ENCODE data around the gene RLBP1. TPM values are rescaled to one million over a fixed set of nuclear protein-coding genes. Genes with fewer than 3 reads are reported as not detected.

Gene RLBP1
- total and polyA plus RNA-seq, 9 of the 15 experiments (the other 6 are each of a cell fraction or from before 2014, with no cell fraction given) = 0.05 TPM; not detected in 8

DNA sequence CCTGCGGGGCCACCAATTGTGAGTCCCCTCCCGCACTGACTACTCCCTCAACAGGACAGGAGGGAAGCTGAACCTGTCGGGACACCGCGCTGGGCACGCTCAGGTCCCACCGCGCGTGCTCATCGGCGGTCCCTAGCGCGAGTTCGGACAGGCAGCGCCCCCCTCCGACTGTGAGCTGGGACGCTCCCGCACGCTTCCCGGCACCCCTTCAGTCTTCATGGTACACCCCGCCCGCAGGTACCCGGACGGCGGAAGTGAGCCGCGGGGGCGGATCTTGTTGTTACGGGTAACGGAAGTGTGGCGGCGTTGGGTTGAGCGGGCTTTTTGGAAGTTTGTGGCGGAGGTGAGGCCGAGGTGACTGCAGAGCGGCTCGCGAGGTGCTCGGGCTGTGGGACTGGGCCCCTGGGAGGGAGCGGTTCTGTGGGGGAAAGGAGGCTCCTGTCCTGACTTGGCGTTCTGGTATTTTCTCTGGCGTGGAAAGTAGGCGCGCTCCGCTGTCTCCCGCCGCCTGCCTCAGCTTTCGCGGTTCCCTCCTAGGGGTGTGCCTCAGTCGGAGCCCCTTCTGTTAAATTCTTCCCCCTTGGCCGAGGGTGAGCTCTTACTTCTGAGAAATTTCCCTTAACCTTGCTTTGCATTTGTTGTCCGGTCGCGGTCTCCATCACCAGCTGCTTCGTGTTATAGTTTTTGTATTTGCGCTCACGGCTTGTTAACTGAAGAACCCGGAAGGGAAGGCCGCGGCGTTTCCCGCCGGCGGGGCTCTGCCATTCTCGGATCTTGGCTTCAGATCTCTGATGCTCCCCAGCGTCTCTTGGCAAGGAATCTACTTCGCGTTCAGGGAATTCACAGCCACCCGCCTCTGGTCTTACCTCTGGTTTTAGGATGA lies 22.6 kb upstream of the RLBP1 start, which contains the start of gene FANCI (continued):
- TF ChIP-seq, protein P1, sequence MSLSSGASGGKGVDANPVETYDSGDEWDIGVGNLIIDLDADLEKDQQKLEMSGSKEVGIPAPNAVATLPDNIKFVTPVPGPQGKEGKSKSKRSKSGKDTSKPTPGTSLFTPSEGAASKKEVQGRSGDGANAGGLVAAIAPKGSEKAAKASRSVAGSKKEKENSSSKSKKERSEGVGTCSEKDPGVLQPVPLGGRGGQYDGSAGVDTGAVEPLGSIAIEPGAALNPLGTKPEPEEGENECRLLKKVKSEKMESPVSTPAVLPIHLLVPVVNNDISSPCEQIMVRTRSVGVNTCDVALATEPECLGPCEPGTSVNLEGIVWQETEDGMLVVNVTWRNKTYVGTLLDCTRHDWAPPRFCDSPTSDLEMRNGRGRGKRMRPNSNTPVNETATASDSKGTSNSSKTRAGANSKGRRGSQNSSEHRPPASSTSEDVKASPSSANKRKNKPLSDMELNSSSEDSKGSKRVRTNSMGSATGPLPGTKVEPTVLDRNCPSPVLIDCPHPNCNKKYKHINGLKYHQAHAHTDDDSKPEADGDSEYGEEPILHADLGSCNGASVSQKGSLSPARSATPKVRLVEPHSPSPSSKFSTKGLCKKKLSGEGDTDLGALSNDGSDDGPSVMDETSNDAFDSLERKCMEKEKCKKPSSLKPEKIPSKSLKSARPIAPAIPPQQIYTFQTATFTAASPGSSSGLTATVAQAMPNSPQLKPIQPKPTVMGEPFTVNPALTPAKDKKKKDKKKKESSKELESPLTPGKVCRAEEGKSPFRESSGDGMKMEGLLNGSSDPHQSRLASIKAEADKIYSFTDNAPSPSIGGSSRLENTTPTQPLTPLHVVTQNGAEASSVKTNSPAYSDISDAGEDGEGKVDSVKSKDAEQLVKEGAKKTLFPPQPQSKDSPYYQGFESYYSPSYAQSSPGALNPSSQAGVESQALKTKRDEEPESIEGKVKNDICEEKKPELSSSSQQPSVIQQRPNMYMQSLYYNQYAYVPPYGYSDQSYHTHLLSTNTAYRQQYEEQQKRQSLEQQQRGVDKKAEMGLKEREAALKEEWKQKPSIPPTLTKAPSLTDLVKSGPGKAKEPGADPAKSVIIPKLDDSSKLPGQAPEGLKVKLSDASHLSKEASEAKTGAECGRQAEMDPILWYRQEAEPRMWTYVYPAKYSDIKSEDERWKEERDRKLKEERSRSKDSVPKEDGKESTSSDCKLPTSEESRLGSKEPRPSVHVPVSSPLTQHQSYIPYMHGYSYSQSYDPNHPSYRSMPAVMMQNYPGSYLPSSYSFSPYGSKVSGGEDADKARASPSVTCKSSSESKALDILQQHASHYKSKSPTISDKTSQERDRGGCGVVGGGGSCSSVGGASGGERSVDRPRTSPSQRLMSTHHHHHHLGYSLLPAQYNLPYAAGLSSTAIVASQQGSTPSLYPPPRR (CRISPR knock-in tag; IDR thresholded peaks at IDR 0.05; ENCODE audit: borderline replicate concordance) = 0 out of 2 replicates have a peak, but pooled peaks have one; percentile 57
- TF ChIP-seq SMARCE1 (IDR thresholded peaks at IDR 0.05) = no peak
- TF ChIP-seq SMC3 (conservative IDR thresholded peaks at IDR 0.05; ENCODE audit: insufficient read depth, low read depth, low read length) = peak; percentile 64
- TF ChIP-seq, protein P2, sequence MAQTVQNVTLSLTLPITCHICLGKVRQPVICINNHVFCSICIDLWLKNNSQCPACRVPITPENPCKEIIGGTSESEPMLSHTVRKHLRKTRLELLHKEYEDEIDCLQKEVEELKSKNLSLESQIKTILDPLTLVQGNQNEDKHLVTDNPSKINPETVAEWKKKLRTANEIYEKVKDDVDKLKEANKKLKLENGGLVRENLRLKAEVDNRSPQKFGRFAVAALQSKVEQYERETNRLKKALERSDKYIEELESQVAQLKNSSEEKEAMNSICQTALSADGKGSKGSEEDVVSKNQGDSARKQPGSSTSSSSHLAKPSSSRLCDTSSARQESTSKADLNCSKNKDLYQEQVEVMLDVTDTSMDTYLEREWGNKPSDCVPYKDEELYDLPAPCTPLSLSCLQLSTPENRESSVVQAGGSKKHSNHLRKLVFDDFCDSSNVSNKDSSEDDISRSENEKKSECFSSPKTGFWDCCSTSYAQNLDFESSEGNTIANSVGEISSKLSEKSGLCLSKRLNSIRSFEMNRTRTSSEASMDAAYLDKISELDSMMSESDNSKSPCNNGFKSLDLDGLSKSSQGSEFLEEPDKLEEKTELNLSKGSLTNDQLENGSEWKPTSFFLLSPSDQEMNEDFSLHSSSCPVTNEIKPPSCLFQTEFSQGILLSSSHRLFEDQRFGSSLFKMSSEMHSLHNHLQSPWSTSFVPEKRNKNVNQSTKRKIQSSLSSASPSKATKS (CRISPR knock-in tag; IDR thresholded peaks at IDR 0.05) = no peak
- TF ChIP-seq CHD2 (IDR thresholded peaks at IDR 0.05; ENCODE audit: low read depth, low read length) = peak; percentile 46; the same call in 1 of the 2 replicates
- TF ChIP-seq ZNF699 (CRISPR knock-in tag; IDR thresholded peaks at IDR 0.05; ENCODE audit: insufficient replicate concordance) = no peak
- peak in 1 of 2 experiments; percentile 97; a peak in 2 of 4 replicates for TF ChIP-seq NONO (IDR thresholded peaks at IDR 0.05; ENCODE audit: low read depth in 2 of 2, low read length in 1 of 2)
- no peak for TF ChIP-seq TCFL5 (CRISPR knock-in tag; conservative IDR thresholded peaks at IDR 0.05)
- TF ChIP-seq CREB1 (IDR thresholded peaks at IDR 0.05) = peak; percentile 53
- peak; percentile 87 for TF ChIP-seq CREB1 (CRISPR knock-in tag; IDR thresholded peaks at IDR 0.05)
- TF ChIP-seq, protein P3, sequence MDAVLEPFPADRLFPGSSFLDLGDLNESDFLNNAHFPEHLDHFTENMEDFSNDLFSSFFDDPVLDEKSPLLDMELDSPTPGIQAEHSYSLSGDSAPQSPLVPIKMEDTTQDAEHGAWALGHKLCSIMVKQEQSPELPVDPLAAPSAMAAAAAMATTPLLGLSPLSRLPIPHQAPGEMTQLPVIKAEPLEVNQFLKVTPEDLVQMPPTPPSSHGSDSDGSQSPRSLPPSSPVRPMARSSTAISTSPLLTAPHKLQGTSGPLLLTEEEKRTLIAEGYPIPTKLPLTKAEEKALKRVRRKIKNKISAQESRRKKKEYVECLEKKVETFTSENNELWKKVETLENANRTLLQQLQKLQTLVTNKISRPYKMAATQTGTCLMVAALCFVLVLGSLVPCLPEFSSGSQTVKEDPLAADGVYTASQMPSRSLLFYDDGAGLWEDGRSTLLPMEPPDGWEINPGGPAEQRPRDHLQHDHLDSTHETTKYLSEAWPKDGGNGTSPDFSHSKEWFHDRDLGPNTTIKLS (IDR thresholded peaks at IDR 0.05; ENCODE audit: borderline replicate concordance, low read depth) = peak; percentile 17; the same call in 1 of the 2 replicates

All from K562 (cell line).